GM12878 (cell line): ENCODE measurements around the gene RALGDS. TPM values are rescaled to one million over a fixed set of nuclear protein-coding genes. Genes with fewer than 3 reads are reported as not detected.

Source experiments
- ATAC-seq: fragments of 200-7000 bp; cut with Tn5 transposase; 3 replicates; pipeline ENCODE4 v1.9.1; 2020; ENCODE audit warnings: mild to moderate bottlenecking, moderate library complexity
- BruUV-seq: library from RNA; stranded (reverse); fragments of 400-500 nt; replicated peaks from 2 replicates; lab custom pipeline; 2021; lab: Mats Ljungman, UMichigan
- CTCF ChIA-PET: fragments of 300-600 bp; sonication (Branson Sonifier 250); formaldehyde crosslinking; extraction: SDS; loops from one replicate; lab custom pipeline; 2021; ENCODE audit warnings: inconsistent platforms; lab: Yijun Ruan, JAX
- POLR2A ChIA-PET: fragments of 350-600 bp; formaldehyde crosslinking; extraction: SDS; loops from one replicate; lab custom pipeline; 2021; ENCODE audit warnings: inconsistent platforms; lab: Charles Lee
- RAD21 ChIA-PET: fragments of 300-600 bp; sonication (Branson Sonifier 250); formaldehyde crosslinking; loops from one replicate; lab custom pipeline; 2023; ENCODE audit warnings: antibody characterized with exemption; ENCODE audit not compliant: unreplicated experiment; lab: Charles Lee
- SMC1A ChIA-PET: fragments of 300-600 bp; sonication (Branson Sonifier 250); formaldehyde crosslinking; loops from one replicate; lab custom pipeline; 2023; ENCODE audit not compliant: unreplicated experiment, uncharacterized antibody; lab: Charles Lee
- DNase-seq: peaks from one replicate; pipeline ENCODE4 v3.0.0-alpha.2; 2011; ENCODE audit warnings: low read depth, low spot score
- FAIRE-seq: peaks from 3 replicates; lab custom pipeline; 2011; peaks lifted over from hg19 to GRCh38; lab: Jason Lieb, UNC
- H2AFZ ChIP-seq: 2 replicates; pipeline ENCODE4 v1.6.0; 2011; ENCODE audit warnings: low read depth, low read length, control low read depth; ENCODE audit not compliant: control insufficient read depth
- H3K27ac ChIP-seq: 2 replicates; pipeline ENCODE4 v1.5.1; 2011; ENCODE audit warnings: control low read depth; ENCODE audit not compliant: control insufficient read depth, insufficient read depth
- H3K27me3 ChIP-seq, 2 experiments: replicated peaks in 1 of 2; 2 replicates each; pipeline versions ENCODE4 v1.6.0 to v1.6.1; 2011; ENCODE audit warnings: low read length in 1 of 2; ENCODE audit not compliant: control insufficient read depth in 2 of 2, insufficient read depth in 2 of 2
- H3K36me3 ChIP-seq, 2 experiments: 2 replicates each; pipeline ENCODE4 v1.5.1; 2011; ENCODE audit warnings: low read length in 1 of 2; ENCODE audit not compliant: control insufficient read depth in 2 of 2, insufficient read depth in 2 of 2
- H3K4me1 ChIP-seq: 2 replicates; pipeline ENCODE4 v1.6.1; 2011; ENCODE audit warnings: mild to moderate bottlenecking, low read length, moderate library complexity, mixed read lengths; ENCODE audit not compliant: control insufficient read depth, insufficient read depth
- H3K4me2 ChIP-seq: 2 replicates; pipeline ENCODE4 v1.6.0; 2011; ENCODE audit warnings: control low read depth; ENCODE audit not compliant: control insufficient read depth, insufficient read depth
- H3K4me3 ChIP-seq: fragments of 200-600 bp; sonication (generic); 2 replicates; pipeline ENCODE4 v1.5.1; 2016
- H3K79me2 ChIP-seq: 2 replicates; pipeline ENCODE4 v1.6.0; 2011; ENCODE audit warnings: low read length; ENCODE audit not compliant: control insufficient read depth, insufficient read depth
- H3K9ac ChIP-seq: 2 replicates; pipeline ENCODE4 v1.8.0; 2011; ENCODE audit warnings: low read length, control low read depth, mixed read lengths; ENCODE audit not compliant: control insufficient read depth, insufficient read depth
- H3K9me3 ChIP-seq: replicated peaks from 3 replicates; pipeline ENCODE4 v1.5.1; 2011; ENCODE audit warnings: mild to moderate bottlenecking, low read length; ENCODE audit not compliant: control insufficient read depth, insufficient read depth
- H4K20me1 ChIP-seq: 2 replicates; pipeline ENCODE4 v1.6.0; 2011; ENCODE audit not compliant: control insufficient read depth, insufficient read depth
- CBX5 ChIP-seq: sonication (generic); IDR thresholded peaks from 2 replicates; pipeline ENCODE4 v1.6.1; 2016; ENCODE audit warnings: low read depth, moderate library complexity, mild to moderate bottlenecking, inconsistent platforms
- HDAC2 ChIP-seq: fragments of 200-600 bp; sonication (generic); IDR thresholded peaks from 2 replicates; pipeline ENCODE4 v1.6.1; 2017
- KLF5 ChIP-seq: fragments of 450-650 bp; IDR thresholded peaks from 2 replicates; pipeline ENCODE4 v1.6.1; 2014; ENCODE audit warnings: mild to moderate bottlenecking; ENCODE audit not compliant: partially characterized antibody
- MEF2A ChIP-seq: IDR thresholded peaks from 2 replicates; pipeline ENCODE4 v1.6.1; 2011; ENCODE audit warnings: low read depth, mild to moderate bottlenecking, low read length, moderate library complexity; ENCODE audit not compliant: insufficient read depth
- MYB ChIP-seq: fragments of 150-350 bp; IDR thresholded peaks from 2 replicates; pipeline ENCODE4 v1.6.1; 2014; ENCODE audit warnings: mild to moderate bottlenecking, low read depth, low read length, borderline replicate concordance
- NKRF ChIP-seq: fragments of 450-650 bp; conservative IDR thresholded peaks from 2 replicates; pipeline ENCODE4 v1.6.1; 2017; ENCODE audit warnings: mild to moderate bottlenecking, moderate library complexity
- POLR2A ChIP-seq: IDR thresholded peaks from 2 replicates; pipeline ENCODE4 v1.6.1; 2011; ENCODE audit warnings: low read depth, mild to moderate bottlenecking, low read length
- POLR2AphosphoS2 ChIP-seq: IDR thresholded peaks from 2 replicates; pipeline ENCODE4 v1.6.1; 2011; ENCODE audit warnings: low read depth, mild to moderate bottlenecking, low read length, improper control_type of control experiment, moderate library complexity
- POLR2AphosphoS5 ChIP-seq: IDR thresholded peaks from 2 replicates; pipeline ENCODE4 v1.6.1; 2011; ENCODE audit warnings: mild to moderate bottlenecking, low read length, inconsistent platforms
- SUPT20H ChIP-seq: IDR thresholded peaks from 2 replicates; pipeline ENCODE4 v1.6.1; 2011; ENCODE audit warnings: low read depth, mild to moderate bottlenecking, low read length, moderate library complexity, borderline replicate concordance; ENCODE audit not compliant: control insufficient read depth
- TAF1 ChIP-seq: IDR thresholded peaks from 2 replicates; pipeline ENCODE4 v1.6.1; 2011; ENCODE audit warnings: mild to moderate bottlenecking, low read depth, low read length, borderline replicate concordance
- TCF3 ChIP-seq: IDR thresholded peaks from 2 replicates; pipeline ENCODE4 v1.6.1; 2012; ENCODE audit warnings: low read depth, mild to moderate bottlenecking, low read length, borderline replicate concordance; ENCODE audit not compliant: insufficient read depth
- ZBTB4 ChIP-seq: fragments of 450-650 bp; formaldehyde crosslinking; IDR thresholded peaks from 2 replicates; pipeline ENCODE4 v1.4.0; 2022; ENCODE audit warnings: mild to moderate bottlenecking, moderate library complexity
- ZNF217 ChIP-seq: fragments of 450-650 bp; IDR thresholded peaks from 2 replicates; pipeline ENCODE4 v1.6.1; 2017; ENCODE audit warnings: antibody characterized with exemption, mild to moderate bottlenecking
- ZSCAN29 ChIP-seq: fragments of 450-650 bp; IDR thresholded peaks from 2 replicates; pipeline ENCODE4 v1.6.1; 2017; ENCODE audit warnings: mild to moderate bottlenecking, moderate library complexity
- WGBS: methylation state at CpG from one replicate; pipeline ENCODE4 v1.1.6; 2016; ENCODE audit warnings: low lambda C conversion rate; ENCODE audit not compliant: insufficient replicate concordance, insufficient coverage; ENCODE audit errors: missing lambda C conversion rate; 5-methylcytosine and 5-hydroxymethylcytosine counted together
- in situ Hi-C: fragments of 300-500 bp; cut with MboI; formaldehyde crosslinking; loops from 9 replicates; pipeline ENCODE4 v1.14.3; 2018; ENCODE audit warnings: mixed read lengths
- intact Hi-C: fragments of 100-400 bp; cut with micrococcal nuclease; formaldehyde crosslinking; loops from one replicate; pipeline ENCODE4 v1.14.2; 2022; ENCODE audit not compliant: unreplicated experiment
- polyA plus RNA-seq, 11 experiments: library from polyadenylated mRNA; depleted of rRNA in 4 of 11; unstranded in 6 of 11; stranded (reverse) in 5 of 11; fragments of >200 nt; fragmentation: Nextera tagmentation in 4 of 11; fragmentation: Illumina TruSeq in 1 of 11; extraction: Ambion mirVana in 4 of 11; extraction: Trizol in 1 of 11; gene quantifications; 1 replicate in 1 of 11; 2 replicates in 10 of 11; pipeline versions ENCODE4 v1.2.1 to v1.2.3, GENCODE V29; 2011 to 2016; ENCODE audit warnings: inconsistent platforms in 2 of 11, missing spikeins in 2 of 11, low read depth in 1 of 11
- total RNA-seq, 4 experiments: library from RNA; depleted of rRNA in 3 of 4; stranded (reverse); fragments of >200 nt in 3 of 4; fragmentation: Illumina TruSeq in 1 of 4; extraction: Trizol in 1 of 4; gene quantifications; 2 replicates each; pipeline versions ENCODE4 v1.2.1 to v1.2.3, GENCODE V29; 2013 to 2021

Gene RALGDS
- total and polyA plus RNA-seq, 10 of the 15 experiments (the other 5 are each of a cell fraction or from before 2014, with no cell fraction given): 1.3 to 48.6 (median 21.2) TPM

GRCh38 chr9:133088146-133088750 is 32.8 kb downstream of the RALGDS start:
- DNase-seq (no peak), FAIRE-seq (no peak), ATAC-seq (no peak)
- no TSS peak for BruUV-seq
- no peaks in the 10 kb centered on the region for H3K36me3 ChIP-seq
- H3K27me3 ChIP-seq: no peaks in the 10 kb centered on the region
- intact Hi-C loops: no loop called here
- RAD21 ChIA-PET: interaction anchor here (0.6 kb wide), 1 partner anchor 1549 kb away, joined by 3 read pairs; no protein-coding TSS in a partner anchor
- no peaks in the 10 kb centered on the region; the same call in 1 of the 2 replicates for H4K20me1 ChIP-seq
- CTCF ChIA-PET: no interaction called here
- in situ Hi-C loops: no loop called here
- H3K79me2 ChIP-seq: no peaks in the 10 kb centered on the region
- H3K9me3 ChIP-seq: no peaks in the 10 kb centered on the region
- H3K4me1 ChIP-seq: no peaks in the 10 kb centered on the region
- no peak overlapping the region for H3K4me2 ChIP-seq
- WGBS: 73% methylated on average over 10 of the region's 10 CpGs
- H3K9ac ChIP-seq: no peak overlapping the region
- TF ChIP-seq ZSCAN29: no peak
- no peak for TF ChIP-seq SUPT20H
- no peak for TF ChIP-seq NKRF
- TF ChIP-seq POLR2AphosphoS5: no peak
- TF ChIP-seq TCF3: no peak
- TF ChIP-seq TAF1: no peak
- TF ChIP-seq KLF5: no peak
- no peak for TF ChIP-seq CBX5
- TF ChIP-seq MEF2A: no peak
- TF ChIP-seq POLR2A: no peak
- no peak for TF ChIP-seq ZNF217
- no peak for TF ChIP-seq HDAC2
- TF ChIP-seq MYB: no peak
- no peak for TF ChIP-seq POLR2AphosphoS2
- TF ChIP-seq ZBTB4: no peak
- POLR2A ChIA-PET: interaction anchor here (1.3 kb wide), 1 partner anchor 30 kb away, joined by 3 read pairs; no protein-coding TSS in a partner anchor
- H2AFZ ChIP-seq: no peak overlapping the region
- SMC1A ChIA-PET: no interaction called here
- no peak overlapping the region for H3K27ac ChIP-seq
- H3K4me3 ChIP-seq: no peak overlapping the region
